Stromal cell of bone marrow (primary cell): ENCODE measurements around the gene KLB.
"Not testable (repeated sequence)": the region's sequence is repeated elsewhere in the genome, so short reads cannot be mapped to it uniquely, and the experiment has no call there.

Source experiments
- DNase-seq: peaks from one replicate; pipeline ENCODE4 v3.0.0-alpha.2; 2012; ENCODE audit warnings: low read depth

Gene KLB

DNA sequence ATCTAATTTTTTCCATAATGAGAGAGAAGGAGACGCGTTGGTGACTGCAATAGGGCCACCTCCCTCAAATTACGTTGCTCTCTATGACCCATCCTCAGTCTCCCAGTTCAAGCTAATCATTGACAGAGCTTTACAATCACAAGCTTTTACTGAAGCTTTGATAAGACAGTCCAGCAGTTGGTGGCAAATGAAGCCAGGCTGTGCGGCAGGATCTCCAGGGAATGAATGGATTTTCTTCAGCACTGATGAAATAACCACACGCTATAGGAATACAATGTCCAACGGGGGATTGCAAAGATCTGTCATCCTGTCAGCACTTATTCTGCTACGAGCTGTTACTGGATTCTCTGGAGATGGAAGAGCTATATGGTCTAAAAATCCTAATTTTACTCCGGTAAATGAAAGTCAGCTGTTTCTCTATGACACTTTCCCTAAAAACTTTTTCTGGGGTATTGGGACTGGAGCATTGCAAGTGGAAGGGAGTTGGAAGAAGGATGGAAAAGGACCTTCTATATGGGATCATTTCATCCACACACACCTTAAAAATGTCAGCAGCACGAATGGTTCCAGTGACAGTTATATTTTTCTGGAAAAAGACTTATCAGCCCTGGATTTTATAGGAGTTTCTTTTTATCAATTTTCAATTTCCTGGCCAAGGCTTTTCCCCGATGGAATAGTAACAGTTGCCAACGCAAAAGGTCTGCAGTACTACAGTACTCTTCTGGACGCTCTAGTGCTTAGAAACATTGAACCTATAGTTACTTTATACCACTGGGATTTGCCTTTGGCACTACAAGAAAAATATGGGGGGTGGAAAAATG lies at the start of gene KLB:
TSS of gene KLB (plus strand) at position 168 of the 821 bp plus-strand sequence. CDS start at position 188, 20 bp downstream.
- DNase-seq: no peak

DNA sequence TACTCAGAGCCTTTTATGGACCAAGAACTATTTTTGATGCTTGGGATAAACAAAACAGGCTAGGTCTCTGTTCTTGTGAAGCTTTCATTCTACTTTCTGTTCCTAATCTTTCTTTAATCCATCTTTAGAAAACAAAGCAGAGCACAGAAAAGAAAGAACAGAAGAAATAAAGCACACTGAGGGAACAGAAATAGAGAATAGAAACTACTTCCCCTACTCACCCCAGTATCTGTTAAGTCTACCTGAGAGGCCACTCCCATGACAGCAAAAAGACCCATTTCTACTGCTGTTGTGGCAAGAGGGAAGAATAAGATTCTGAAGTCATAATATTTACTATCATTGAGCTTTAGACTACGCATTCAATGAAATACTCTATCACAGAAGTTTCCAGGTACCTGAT lies 49.7 kb upstream of the KLB start:
- DNase-seq: no peak

DNA sequence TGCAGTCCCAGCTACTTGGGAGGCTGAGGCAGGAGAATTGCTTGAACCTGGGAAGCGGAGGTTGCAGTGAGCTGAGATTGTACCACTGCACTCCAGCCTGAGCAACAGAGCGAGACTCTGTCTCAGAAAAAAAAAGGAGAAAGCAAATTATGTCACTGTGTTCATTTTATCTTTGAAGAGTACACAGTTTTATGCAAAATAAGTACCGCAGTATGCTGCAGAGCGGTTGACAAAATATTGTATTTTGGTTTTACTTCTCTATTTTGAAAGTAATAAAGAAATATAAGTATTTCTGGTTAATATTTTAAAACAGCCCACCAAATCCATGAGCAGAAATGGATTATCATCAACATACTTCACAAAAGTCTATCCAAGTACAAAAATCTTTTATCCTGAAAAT lies 46.1 kb upstream of the KLB start:
- not testable (repeated sequence) for DNase-seq

DNA sequence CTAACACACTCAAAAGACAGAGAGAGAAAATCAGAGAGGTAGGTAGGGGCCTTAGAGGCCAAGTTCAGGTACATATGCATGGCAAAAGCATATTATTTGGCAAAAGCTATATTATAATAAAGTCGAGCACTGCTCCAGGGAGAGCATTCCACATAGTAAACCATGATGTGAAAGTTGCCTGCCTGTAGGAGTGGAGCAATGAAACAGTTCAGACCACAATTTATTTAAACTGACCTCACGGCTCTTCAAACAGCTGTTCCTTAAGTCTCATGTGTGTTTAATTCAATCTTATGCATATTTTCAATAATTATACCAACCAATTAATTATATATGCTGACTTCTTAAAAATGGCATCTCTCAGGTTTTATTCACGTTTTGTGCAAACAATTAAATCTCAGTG lies 43.9 kb upstream of the KLB start:
- DNase-seq: no peak

DNA sequence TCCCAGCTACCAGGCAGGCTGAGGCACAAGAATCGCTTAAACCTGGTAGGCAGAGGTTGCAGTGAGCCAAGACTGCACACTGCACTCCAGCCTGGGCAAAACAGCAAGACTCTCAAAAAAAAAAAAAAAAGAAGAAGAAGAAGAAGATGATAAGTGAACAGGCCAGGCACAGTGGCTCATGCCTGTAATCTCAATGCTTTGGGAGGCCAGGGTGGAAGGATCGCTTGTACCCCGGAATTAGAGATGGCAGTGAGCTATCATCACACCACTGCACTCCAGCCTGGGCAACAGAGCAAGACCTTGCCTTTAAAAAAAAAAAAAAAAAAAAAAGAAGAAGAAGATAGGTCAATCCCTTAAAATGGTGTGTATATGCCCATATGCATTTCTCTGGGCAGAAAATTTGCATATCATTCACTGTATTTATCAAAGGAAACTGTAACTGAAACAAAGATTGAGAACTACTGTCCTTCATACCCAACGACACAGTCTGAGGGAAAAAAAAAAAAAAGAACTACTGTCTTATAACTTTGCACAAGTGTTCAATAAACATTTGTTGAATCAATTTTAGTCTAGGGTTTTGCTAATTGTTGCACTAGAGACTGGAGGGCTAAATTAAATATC lies 42.8 kb upstream of the KLB start:
- no peak for DNase-seq

DNA sequence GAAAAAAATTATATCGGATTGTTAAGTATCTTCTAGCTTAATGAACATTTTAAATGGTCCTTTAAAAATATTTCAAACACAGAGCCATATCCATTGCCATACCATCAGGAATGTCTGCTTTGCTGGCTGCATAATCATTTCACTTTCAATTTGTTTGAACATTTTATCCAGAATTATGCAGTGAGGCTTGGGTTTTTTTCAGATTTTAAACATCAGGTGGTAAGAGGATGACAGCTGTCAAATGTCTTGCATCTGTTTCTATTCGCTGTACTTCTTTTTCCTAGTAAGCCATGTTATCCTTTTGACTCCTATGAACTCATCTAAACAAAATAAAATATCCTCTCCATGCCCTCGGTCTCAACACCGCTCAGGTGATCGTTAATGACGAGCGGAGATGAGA lies 41.4 kb upstream of the KLB start:
- no peak for DNase-seq

DNA sequence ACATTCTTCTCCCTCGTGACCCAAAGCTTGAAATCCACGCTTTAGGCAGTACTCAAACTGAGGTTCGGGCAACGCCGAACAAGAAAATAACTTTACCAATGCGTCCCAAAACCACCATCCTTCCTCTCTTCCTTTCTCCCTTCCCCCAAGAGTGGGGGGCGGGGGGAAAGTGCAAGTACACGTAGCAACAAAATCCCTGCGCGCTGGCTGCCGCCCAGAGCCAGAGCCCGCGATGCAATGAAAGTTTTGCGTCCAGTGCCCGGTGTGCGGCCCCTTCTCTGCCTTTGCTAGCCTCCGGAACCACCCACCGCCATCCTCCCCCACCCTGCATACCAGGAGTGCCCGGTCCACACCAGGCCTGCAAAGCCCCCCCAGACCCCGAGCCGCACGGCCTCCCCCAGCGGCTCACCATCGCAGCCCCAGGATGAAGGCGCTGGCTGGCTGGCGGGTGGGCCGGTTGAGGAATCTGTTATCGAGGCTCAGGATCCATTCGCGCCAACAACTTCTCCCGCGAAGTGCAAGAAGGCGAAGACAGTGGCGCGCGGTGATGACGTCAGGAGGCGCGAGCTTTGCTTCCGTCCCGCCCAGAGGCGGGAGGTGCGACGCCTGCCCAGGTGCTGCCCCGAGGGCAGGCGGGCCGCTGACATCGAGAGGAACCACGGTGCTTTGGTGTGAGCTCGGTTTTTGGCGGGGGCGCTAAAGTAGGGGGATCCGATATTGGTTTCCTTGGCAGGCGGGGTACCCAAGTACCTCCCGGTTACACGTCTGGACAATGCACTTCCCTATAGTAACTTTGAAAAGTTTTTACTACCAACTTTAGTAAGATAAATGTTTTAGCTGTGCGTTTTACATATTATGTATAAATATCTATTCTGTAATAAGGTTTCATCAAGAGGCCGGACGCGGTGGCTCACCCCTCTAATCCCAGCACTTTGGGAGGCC lies 40.6 kb upstream of the KLB start, which contains the start of gene RFC1:
TSS of gene RFC1 (minus strand) at position 533 of the 942 bp plus-strand sequence. CDS start at position 412, 121 bp downstream.
- DNase-seq: peak; percentile 82

DNA sequence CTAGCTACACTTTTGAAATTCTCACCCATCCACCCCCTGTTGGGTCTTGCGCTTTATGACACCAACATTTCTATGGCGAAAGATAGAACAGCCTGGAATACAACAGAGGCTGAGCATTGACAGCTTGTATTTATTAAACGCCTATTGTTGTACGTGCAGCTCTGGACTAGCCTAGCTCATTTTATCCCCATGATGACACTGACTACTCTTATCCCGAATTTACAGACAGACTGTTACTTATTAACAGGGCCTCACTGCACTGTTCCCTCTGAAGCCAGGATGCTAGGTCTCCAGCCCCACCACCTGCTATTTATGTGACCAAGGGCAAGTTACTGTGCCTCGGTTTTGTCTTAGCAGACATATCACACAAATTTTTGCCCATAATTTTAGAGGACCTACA lies 39.6 kb upstream of the KLB start:
- DNase-seq: no peak

DNA sequence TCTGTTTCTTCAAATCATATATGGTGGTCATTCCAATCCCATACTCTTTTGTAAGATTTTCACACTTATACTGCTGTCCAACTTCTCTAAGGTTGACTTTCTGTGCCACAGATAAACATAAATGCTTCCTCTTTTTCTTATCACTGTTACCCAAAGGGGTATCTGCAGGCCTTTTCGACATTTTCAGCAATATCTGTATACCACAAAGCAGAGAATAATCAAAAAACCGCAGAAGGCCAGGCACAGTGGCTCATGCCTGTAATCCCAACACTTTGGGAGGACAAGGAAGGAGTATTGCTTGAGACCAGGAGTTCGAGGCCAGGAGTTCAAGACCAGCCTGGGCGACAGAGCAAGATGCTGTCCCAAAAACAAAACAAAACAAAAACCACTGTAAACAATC lies 37.4 kb upstream of the KLB start:
- no peak for DNase-seq

DNA sequence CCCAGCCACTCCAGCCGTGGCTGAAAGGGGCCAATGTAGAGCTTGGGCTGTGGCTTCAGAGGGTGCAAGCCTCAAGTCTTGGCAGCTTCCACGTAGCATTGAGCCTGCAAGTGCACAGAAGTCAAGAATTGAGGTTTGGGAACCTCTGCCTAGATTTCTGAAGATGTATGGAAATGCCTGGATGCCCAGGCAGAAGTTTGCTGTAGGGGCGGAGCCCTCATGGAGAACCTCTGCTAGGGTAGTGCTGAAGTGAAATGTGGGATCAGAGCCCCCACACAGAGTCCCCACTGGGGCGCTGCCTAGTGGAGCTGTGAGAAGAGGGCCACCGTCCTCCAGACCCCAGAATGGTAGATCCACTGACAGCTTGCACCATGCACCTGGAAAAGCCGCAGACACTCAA lies 35.5 kb upstream of the KLB start:
- DNase-seq: not testable (repeated sequence)

DNA sequence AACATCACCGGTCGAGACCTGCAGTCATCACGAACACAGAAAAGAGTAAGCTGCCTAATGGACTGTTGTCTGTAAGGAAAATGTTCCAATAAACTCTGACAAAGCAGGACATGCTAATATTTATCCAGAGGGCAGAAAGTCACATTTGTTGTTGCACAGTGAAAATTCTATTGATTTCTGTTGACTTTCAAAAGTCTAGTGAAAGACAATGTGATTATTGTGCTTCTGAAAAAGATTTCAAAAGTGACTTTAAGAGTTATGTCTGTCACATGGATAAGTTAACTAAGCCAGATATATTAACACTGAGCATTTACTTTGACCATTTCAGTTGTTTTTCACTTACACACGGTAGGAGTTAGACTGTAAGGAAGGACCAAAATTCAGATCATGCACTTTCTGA lies 31.3 kb upstream of the KLB start:
- DNase-seq: no peak

DNA sequence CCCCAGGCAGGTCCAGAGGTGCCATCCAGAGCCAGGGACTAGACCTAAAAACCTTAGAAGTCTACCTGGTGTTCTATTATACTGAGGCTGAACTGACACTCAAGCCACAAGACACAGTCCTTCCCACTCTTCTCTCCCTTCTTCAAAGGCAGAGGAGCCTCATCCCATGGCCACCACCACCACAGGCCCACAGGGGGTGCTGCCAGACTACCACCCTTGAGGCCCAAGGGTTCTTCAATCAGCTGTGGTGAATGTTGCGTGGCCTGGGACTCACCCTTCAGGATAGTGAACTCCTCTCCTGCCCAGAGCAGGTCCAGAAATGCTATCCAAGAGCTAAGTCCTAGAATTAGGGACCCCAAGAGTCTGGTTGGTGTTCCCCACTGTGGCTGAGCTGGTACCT lies 23.0 kb upstream of the KLB start:
- no peak for DNase-seq

DNA sequence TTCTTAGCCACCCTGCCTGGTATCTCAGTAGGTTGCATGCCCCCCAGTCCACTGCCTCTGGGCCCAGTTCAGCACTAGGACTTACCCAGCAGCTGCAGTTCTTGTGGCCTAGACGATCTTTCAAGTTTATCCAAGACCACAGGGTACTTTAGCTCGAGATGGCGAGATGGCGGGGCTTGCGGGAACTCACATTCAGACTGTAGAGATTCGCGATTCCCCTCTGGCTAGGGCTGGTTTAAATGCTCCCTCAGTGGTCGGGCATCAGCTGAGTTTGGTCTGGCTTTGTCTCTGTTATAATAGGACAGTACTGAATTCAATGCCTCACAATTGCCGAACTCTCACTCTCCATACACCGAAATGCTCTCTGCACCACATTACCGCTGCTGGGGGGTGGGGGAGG lies 22.2 kb upstream of the KLB start:
- DNase-seq: no peak

DNA sequence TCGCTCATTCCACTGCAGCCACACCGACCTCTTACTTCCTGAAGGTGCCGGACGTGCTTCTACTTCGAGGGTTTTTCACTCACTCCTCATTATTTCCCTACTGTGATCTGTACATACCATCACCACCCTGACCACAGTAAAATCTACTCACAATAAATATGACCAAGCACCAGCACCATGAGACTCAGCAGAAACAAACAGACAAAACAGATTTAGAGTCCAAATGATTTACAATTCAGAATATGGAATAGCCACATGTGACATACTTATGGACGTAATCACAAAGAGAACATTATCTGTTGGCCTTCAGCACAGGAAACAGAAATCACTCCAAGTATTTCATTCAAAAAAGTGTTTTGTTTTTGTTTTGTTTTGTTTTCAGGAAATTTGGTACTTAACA lies 16.1 kb upstream of the KLB start:
- DNase-seq: no peak

DNA sequence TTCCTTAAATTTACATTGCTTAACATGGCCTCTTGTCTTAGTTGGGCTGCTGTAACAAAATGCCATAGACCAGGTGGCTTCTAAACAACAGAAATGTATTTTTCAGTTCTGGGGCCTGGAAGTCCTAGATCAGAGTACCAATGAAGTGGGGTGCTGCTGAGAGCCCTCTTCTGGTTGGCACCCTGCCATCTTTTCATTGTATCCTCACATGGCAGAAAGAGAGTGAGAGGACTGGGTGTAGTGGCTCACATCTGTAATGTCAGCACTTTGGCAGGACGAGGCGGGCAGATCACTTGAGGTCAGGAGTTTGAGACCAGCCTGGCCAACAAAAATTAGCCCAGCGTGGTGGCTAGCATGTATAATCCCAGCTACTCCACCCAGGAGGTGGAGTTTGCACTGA lies 12.0 kb upstream of the KLB start:
- DNase-seq: no peak

DNA sequence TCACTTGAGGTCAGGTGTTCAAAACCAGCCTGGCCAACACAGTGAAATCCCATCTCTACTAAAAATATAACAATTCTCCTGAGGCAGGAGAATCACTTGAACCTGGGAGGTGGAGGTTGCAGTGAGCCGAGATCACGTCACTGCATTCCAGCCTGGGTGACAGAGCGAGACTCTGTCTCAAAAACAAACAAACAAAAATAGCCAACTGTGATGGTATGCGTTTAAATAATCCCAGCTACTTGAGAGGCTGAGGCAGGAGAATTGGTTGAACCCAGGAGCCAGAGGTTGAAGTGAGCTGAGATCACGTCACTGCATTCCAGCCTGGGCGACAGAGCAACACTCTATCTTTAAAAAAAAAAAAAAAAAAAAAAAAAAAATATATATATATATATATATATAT lies 5.1 kb upstream of the KLB start:
- not testable (repeated sequence) for DNase-seq

DNA sequence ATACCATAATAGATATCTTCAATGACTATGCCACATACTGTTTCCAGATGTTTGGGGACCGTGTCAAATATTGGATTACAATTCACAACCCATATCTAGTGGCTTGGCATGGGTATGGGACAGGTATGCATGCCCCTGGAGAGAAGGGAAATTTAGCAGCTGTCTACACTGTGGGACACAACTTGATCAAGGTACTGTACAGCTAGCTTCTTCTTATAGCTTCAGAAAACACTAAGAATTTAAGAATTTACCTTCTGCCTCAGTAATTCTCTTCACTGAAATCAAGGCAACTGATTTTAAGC lies 805 bp downstream of the KLB start:
- DNase-seq: no peak

DNA sequence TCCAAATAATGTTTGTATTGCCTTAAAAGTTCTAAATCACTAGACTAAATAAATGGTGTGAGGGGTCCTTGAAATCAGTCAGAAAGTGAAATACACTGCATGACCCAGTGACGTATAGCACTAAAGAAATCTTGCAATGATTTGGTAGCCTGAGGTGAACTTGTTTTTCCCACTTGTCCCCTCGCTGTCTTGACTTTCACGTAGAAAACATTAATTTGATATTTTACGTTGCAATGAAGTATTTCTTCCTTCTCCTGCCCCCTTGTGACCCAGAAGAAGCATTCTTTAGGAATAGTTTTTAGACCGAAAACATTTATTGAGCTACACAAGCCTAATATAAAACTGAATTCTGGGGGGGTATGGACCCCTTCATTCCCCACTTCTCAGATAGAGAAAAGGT lies 3.7 kb downstream of the KLB start:
- DNase-seq: no peak

DNA sequence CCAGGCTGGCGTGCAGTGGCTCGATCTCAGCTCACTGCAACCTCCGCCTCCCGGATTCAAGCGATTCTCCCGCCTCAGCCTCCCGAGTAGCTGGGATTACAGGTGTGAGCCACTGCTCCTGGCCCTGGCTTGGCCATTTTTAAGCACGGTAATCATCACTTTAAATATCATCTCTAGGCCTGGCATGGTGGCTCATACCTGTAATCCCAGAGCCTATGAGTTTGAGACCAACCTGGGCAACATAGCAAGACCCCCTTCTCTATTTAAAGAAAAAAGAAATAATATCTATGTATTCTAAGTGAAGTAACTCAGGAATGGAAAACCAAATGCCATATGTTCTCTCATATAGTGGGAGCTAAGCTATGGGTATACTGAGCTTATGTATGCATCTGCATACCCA lies 4.8 kb downstream of the KLB start:
- not testable (repeated sequence) for DNase-seq

DNA sequence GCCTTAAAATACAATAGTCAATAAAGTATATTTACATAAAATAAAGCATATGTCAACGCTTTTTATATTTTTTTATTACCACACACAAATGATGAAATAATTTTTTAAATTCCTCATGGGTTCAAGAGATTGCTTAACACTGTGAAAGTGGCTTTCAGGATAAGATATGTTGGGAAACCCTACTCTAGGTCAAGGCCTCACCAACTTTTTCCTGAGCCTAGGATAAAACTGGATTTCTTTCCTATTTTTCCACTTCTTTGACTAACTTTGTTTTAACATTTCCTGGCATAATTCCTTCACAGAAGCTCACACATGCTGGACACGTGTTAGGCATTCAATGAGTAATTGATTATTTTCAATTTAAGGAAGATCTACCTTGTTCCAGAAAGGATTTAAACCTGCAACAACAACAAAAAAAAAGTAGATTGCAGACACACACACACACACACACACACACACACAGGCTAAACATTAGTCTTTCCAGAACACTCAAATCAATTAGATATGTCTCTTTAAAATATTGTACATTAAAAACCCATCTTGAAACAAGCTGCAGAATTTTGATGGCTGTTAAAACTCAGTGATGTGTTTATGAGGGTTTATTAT lies 9.1 kb downstream of the KLB start:
- no peak for DNase-seq

DNA sequence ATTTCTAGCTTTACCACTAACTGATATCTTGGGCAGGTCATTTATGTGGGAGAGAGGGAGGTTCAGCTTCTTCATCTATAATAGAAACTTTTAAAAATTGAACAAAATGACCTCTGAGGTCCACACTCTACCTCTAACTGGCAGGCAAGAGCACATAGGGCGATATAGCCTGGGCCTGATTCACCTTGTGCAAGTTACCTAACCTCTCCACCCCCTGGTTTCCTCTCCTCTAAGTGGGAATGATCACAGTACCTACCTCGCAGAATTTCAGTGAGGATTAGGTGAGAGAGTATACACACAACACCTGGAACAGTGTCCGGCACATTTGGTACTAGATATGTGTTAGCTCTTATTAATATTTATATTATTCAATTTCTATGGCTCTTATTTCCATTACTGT lies 15.5 kb downstream of the KLB start:
- DNase-seq: no peak

DNA sequence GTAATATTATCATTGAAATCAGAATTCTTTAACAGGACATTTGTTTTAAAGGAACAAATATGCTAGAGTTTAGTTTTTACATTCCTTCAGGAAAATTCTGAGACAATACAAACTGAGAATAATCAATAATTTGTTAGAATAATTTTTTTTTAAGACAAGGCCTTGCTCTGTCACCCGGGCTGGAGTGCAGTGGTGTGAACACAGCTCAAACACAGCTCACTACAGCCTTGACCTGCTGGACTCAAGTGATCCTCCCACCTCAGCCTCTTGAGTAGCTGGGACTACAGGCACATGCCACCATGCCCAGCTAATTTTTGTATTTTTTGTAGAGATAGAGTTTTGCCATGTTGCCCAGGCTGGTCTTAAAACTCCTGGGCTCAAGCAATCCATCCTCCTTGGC lies 18.6 kb downstream of the KLB start:
- DNase-seq: not testable (repeated sequence)
